GM19328 (cell line): Measurements from ENCODE around the gene ZFR.
"Not testable (repeated sequence)": the region's sequence is repeated elsewhere in the genome, so short reads cannot be mapped to it uniquely, and the experiment has no call there.

Source experiments
- ATAC-seq: cut with Tn5 transposase; IDR thresholded peaks from one replicate; pipeline ENCODE4 v1.9.1; 2021; ENCODE audit warnings: mild to moderate bottlenecking, moderate library complexity; ENCODE audit not compliant: unreplicated experiment

Gene ZFR

DNA sequence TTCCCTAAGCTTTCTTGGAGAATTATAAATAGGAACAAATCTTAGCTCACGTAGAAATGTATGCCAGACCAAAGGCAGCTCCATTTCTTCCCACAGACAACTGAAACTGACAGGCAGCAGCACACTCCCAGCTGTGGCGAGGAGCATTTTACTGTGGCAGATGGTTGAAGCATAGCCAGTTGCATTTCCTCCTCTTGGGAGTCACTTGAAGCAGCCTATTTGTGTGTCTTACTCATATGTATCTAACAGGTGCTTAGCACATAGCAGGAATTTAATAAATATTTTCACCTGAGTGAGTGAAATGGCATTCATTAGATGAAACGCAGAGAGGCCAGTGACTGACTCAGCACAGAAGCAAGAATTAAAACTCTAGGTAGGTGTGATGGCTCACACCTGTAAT is 119.5 kb downstream of the ZFR start:
- peak; percentile 54 for ATAC-seq

DNA sequence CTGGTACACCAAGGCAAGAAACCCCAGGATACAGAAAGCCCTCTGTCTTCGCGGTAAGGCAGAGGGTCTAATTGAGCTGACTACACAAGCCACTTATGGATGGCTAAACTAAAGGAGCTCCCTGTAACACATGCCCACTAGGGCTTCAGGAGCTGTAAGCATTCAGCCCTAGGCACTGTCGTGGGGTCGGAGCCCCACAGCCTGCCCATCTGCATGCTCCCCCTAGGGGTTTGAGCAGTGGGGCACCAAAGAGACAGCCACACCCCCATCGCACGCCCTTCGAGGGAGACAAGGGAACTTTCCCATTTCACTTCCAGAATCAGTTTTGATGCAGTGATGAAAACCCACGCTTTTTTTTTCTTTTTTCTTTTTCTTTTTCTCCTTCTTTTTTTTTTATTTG is 120.8 kb downstream of the ZFR start:
- ATAC-seq = no peak

DNA sequence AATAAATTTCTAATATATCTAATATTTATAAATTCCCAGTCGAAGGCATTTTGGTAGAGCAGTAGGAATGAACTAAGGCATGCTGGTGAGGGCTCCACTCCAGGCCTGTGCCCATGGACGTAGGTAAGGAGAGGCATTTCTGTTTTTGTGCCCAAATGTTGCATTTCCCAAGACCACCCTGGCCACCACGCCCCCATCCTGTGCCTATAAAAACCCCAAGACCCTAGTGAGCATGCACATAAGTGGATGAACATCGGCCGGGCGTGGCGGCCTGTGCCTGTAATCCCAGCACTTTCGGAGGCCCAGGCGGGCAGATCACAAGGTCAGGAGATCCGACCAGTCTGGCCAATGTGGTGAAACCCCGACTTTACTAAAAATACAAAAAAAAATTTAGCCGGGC is 121.7 kb downstream of the ZFR start:
- no peak for ATAC-seq

DNA sequence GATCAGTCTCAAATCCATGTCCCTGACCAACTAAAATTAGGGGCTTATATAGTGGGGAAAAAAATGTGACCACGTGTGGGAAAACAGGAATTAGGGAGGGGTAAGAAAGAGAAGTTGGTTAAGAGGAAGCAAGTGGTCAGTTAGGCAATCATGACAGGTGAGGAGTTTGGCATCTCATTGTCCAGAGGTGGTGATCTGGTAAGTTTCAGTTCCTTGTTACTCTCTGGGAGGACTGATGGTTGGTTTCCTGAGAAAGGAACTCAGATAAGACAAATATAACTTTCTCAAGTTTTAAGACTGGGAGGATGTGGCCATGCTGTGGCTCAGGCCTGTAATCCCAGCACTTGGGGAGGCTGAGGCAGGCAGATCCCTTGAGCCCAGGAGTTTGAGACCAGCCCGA is 122.8 kb downstream of the ZFR start:
- not testable (repeated sequence) for ATAC-seq

DNA sequence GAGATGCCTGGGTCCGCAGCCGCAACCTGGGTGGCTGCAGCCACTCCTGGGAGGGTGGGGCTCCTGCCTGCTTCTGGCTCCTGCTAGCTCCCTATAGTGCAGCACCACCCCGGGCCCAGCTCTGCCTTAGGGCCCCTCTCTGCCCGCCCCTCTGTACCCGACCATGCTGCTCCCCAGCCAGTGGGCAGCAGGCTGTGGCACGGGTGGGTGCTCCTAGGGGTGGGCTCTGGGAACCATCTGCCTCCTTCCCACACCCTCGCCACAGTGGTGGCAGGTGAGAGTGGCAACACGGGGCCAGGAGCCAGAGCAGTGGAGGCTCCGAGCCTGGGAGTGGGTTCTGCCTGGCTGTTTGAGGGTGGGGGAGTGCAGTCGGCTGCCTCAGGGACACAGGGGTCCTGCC is 124.0 kb downstream of the ZFR start:
- ATAC-seq = no peak

DNA sequence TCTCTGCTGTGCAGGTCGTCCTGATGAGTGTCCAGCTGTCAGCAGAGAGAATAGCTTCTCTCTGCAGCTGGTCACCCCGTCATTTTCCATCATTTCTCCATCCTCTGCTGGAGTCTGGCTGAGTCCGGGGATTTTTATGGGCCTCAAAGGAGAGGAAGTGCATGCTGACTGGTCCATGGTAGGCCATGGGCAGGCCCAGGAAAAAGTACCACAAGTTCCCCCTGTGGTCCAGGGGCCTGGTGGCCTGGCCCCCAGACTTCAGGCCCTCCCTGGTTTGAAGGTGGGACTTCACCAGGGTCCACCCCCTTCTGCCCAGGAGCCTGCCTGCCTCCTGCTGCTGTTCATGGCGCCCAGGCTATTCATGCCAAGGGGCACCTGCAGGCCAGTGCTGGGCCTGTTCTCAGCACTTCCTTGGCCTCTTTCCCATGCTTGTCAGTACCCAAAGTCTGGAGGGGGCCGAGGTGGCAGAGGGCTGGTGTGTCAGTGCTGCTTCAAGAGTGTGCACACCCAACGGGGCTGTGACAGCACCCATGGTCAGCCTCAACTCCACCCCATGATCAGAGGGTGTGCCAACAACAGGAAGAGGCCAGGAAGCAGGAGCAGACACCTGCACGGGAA is 124.5 kb downstream of the ZFR start:
- no peak for ATAC-seq

DNA sequence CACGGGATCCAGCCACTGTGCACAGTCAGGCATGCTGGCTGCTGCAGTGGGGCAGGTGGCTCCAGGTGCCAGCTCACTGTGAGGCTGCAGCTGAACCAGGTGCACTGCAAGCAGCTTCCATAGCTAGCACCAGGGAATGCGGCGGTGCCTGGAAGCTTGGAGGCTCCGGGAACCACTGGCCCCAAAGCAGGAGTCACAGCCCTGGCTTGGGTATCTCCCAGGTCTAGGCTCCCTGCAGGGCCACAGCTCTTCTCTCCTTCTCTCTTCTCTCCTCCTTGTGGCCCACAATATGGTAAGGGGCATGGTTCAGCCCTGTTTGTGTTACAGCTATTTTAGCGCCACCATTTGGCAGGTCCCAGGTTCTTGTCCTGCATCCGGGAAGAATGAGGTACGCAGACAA is 125.1 kb downstream of the ZFR start:
- ATAC-seq = no peak

DNA sequence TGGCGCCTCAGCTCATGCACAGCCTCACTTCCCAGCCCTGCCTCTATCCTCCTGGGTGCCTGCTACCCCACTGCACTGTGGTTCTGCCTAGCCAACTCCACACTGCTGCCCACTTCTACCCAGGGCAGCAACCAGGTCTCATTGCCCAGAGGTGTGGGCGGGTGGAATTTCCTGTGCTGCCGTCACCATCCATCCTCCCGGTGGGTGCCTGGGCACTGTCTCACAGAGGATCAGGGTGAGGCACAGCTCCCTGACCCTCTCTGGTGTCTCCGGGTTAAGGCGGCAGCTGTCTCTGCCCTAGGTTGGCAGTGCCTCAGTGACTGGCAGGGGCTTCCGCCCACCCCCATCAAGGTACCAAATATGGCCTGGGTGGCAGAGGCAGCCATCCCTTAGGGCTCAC is 127.5 kb downstream of the ZFR start:
- ATAC-seq = no peak

DNA sequence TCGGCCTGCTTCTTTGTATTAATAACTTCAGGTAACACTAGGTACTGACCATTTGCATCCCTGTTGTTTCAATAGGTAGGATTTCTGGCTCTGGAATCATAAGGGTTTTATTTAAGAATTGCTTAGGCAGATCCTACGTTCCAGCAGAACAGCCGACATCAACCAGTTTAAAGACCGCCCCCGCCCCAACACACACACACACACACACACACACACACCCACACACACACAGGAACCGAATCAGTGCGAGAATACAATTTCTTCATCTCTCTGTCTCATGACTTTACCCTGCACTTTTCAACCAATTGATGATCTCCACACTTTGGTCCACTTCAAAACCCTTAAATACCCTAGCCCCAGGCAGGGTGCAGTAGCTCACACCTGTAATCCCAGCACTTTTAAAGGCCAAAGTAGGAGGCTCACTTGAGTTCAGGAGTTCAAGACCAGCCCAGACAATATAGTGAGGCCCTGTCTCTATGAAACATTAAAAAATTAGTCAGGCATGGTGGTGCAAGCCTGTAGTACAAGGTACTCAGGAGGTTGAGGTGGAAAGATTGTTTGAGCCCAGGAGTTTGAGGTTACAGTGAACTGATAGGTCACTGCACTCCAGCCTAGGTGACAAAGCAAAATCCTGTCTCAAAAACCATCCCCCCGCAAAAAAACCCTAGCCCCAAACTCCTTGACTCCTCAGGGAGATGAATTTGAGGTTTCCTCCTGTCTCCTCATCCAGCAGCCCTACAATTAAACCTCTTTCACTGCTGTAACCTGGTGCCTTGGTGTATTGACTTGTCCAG is 129.1 kb downstream of the ZFR start:
- no peak for ATAC-seq

DNA sequence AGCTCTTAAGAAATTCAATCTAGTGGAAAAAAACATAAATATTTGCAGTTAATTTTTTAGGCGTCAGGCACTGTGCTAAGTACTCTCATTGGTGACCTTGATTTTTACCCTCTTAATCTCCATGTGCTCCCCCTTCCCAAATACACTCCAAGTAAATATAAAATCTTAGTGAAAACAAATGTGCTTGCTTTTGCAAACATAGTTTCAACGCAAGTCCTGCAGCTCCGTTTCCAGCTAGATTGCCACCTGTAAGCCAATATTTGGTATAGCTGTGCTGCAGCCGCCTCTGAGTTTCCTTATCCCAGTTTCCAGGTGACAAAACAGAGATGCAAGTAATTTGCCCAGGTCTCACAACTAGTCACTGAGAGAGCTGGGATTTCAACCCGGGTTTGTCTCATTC is 129.9 kb downstream of the ZFR start:
- no peak for ATAC-seq

DNA sequence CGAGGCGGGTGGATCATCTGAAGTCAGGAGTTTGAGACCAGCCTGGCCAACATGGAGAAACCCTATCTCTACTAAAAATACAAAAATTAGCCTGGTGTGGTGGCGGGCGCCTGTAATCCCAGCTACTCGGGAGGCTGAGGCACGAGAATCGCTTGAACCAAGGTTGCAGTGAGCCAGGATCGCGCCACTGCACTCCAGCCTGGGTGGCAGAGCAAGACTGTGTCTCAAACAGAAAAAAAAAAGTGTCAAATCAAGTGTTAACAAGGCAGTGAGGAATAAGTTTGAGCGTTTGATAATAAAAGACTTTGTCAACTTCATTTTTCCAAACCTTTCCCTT is 130.4 kb downstream of the ZFR start:
- ATAC-seq = not testable (repeated sequence)

DNA sequence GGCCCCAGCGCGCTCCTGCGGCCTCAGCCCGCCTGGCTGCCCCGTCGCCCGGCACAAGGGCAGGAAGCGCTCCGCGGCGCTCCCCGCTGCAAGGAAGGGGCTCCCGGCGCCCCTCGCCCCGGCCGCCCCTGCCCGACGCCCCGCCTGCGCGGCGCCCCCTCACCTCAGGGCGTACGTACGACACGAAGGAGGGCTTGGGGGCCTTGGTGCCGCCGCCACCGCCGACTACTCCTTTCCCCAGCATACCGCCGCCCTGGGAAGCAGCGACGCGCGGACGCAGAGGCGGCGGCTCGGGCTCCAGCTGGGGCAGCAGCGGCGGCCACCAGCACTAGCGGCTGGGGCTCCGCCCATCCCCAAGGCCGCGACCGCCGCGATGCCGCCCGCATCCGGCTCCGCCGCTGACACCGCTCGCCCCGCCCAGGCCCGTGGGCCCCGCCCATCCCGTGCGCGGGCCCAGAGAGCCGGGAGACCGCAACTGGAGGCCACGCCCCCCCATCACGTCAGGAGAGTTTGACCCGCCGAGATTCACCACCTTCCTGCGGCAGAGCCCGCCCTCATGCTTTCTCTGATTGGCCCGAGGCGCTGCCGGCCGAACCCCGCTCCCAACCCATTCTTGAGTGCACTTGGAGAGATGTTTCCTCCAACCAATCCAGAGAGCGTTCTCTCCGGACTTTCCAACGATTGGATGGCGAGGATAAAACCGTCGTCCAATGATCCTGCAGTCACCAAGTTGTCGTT is 131.8 kb downstream of the ZFR start, which contains the start of gene MTMR12:
MTMR12 (minus strand) TSS at position 345 of the 738 bp plus-strand sequence; CDS start at position 244, 101 bp downstream.
- ATAC-seq = peak; percentile 88

DNA sequence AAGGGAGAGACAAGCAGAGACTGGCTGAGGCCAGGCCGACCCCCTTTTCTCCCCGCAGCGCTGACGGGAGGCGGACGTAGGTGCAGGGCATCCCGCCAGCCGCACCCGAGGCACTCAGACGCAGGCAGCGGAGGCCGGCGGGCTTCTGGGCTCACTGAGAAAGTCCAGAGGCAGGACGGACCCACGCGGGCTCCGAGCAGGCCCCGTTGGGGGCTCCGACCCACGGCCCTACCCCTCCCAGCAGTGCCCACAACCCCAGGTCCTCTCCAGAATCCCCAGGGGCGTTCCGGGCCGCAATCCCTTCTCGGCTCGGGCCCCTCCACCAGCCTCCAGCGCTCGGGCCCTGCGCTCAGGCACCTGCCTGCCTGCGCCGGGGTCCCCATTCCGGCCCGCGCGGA is 132.3 kb downstream of the ZFR start:
- ATAC-seq = peak; percentile 22

DNA sequence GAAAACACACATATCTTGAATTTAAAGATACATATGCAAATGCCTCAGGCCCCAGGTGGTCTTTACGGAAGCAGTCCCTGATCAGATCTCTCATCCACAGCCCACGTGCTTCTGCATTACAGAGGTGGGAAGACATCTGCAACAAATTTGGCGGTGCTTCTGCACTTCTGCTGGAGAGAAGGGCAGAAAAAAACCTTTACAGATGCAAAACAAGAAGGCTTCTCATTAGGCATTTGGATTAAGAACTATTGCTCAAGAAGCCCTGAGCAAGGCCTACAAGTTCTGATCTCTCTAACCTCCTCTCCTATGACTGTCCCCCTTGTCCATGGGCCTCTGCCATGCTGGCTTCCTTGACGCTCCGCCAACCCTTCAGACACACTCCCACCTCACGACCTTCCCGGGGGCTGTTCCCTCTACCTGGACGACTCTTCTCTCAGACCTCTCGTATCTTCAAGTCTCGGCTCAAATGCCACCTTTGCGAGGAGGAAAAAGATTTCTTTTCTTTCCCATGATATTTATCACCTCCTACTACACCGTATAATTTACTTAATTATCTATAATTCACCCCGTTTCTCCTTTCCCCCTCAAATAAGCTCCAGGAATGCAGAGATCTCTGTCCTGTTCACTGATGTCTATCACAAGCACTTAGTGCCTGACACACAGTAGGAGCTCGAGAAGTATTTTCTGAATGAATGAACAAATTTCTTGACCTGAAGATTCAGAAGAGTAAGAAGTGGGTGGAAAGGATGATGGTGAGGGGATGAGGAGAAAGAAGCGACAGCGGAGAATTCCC is 132.9 kb downstream of the ZFR start:
- no peak for ATAC-seq

DNA sequence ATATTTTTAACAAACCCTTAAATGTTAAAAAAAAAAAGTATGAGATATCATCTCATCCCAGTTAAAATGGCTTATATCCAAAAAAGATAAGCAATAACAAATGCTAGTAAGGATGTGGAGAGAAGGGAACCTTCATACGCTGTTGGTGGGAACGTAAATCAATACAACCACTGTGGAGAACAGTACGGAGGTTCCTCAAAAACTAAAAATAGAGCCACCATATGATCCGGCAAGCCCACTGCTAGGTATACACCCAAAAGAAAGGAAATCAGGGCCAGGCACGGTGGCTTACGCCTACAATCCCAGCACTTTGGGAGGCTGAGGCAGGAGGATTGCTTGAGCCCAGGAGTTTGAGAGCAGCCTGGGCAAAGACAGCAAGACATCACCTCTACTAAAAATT is 134.8 kb downstream of the ZFR start:
- no peak for ATAC-seq

DNA sequence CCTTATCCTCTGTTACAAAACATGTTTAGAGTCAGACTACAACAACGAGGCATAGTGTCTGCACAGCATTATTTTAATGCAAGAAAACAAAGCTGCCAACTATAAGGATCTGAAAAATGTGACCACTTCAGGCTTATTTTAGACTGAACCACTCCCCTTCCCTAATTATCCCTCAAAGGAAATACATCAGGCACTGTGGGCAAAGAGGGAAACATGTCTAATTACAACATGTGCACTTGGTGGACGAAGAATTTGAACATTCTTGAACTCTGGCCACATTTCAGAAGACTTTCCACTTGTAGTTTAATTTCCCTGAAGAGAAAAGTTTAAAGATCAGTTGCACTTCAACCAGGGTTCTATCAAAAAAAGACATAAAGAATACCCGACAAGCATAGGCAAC is 135.6 kb downstream of the ZFR start:
- ATAC-seq = no peak

DNA sequence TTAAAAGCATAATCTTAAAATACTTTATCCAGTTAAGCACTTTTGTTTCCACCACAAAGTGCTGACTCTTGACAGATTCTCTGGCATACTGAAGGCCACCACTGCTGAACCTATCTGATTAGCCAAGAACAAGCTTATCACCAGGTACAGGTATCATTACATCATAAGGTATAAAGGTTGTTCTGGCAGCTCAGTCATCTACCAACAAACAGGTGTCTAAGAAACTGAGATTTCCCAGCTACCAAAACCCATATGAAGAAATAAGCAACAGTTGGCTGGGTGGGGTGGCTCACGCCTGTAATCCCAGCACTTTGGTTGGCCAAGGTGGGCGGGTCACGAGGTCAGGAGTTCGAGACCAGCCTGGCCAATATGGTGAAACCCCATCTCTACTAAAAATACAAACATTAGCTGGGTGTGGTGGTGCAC is 136.8 kb downstream of the ZFR start:
- ATAC-seq = no peak

DNA sequence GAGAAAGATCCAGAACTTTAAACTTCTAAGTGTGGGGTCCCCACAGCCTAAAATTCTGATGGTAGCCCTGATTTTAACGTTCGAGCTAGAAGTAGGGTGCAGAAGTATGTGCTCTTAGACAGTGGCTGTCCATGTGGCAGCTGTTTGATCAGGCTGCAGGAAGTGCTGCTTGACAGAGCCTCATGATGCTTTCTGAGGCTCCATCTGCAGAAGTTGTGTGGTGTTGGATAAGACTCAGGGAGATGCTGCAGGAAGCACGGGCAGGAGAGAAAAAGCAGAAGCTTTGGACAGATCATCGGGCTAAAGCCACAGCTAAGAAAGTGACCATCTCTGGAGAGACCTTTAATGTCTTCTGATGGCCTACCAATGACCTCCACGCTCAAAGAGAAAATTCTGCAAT is 139.9 kb downstream of the ZFR start:
- no peak for ATAC-seq
